ENCODE measurements around the gene TUBB6.

Gene TUBB6

GRCh38 chr18:12361770-12362378 is 53.8 kb downstream of the TUBB6 start:
- TF ChIP-seq GATA2 (IDR thresholded peaks at IDR 0.05; ENCODE audit: low read depth, low read length) (peak; percentile 50), GATA3 (IDR thresholded peaks at IDR 0.05; ENCODE audit: low read depth, low read length) (no peak)

DNA sequence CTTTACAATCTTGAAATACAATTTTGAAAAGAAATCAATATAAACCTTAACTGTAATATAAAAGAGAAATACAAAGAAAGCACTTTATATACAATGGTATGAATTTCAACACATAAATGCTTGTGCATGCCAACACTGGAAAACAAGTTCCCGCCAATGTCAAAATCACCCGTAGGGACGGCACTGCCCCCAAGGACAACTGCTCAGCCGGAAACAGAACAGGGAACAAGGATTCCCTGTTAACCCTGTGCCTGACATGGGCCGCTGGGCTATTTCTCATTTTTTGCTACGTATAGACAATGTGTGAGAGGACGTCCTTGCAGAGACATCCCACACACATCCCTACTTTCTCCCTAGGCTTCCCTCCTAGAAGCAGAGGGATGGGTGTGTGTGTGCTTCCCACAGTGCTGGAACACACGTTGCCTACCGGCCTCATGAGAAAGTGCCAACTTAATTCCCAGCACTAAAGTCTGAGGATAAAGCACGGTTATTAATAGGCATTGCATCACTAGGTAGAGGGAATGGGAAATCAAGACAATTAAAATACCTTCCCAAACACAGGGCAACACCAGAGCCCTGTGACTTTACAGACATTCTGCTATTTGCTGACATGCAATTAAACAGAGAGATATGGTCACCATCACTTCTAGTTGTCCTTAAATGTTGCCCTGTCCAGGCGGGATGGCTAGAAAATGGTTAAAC is 54.6 kb downstream of the TUBB6 start:
- TF ChIP-seq GATA3 (IDR thresholded peaks at IDR 0.05; ENCODE audit: low read depth, low read length) (no peak), GATA2 (IDR thresholded peaks at IDR 0.05; ENCODE audit: low read depth, low read length) (no peak)

DNA sequence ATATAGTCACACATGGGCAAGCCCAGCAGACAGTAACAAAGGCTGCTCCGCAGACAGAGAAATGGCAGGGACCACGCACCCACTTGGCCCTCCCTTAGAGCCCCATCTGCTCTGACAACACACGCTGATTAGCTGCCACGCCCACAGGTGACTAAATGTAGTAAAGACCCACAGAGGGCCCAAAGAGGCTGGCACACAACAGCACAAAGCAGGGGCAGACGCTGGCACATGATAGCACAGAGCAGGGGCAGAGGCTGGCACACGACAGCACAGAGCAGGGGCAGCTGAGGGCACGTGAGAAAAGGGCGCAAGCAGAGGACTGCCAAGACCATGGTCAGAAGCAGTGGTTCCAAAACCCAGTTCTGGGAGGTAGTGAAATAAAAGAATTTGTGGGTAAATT is 58.3 kb downstream of the TUBB6 start:
- no peak for TF ChIP-seq GATA2 (IDR thresholded peaks at IDR 0.05; ENCODE audit: low read depth, low read length)
- TF ChIP-seq GATA3 (IDR thresholded peaks at IDR 0.05; ENCODE audit: low read depth, low read length): no peak

GRCh38 chr18:12366784-12367183 is 58.7 kb downstream of the TUBB6 start:
- TF ChIP-seq GATA2 (IDR thresholded peaks at IDR 0.05; ENCODE audit: low read depth, low read length): no peak
- TF ChIP-seq GATA3 (IDR thresholded peaks at IDR 0.05; ENCODE audit: low read depth, low read length): no peak

GRCh38 chr18:12369211-12369610 is 61.2 kb downstream of the TUBB6 start:
- TF ChIP-seq GATA3 (IDR thresholded peaks at IDR 0.05; ENCODE audit: low read depth, low read length): no peak
- TF ChIP-seq GATA2 (IDR thresholded peaks at IDR 0.05; ENCODE audit: low read depth, low read length): no peak

DNA sequence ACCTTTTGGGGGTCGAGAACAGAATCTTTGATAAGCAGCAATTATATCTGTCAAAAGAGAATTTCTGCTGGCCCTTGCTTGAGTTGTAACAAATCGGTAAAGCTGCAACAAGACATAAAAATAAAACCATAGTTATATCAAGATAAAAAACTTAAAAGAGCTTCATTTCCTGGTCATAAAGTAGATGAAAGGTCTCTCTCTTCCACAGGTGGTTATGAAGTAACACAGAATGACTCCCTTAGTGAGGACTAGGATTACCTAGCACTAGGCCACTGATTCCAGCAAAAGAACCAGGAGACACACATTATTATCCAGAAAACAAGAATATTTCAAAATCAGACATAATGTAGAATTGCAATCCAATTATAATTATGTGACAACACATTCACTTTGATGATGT is 63.5 kb downstream of the TUBB6 start:
- TF ChIP-seq GATA3 (IDR thresholded peaks at IDR 0.05; ENCODE audit: low read depth, low read length) (no peak), GATA2 (IDR thresholded peaks at IDR 0.05; ENCODE audit: low read depth, low read length) (no peak)

- TF ChIP-seq GATA2 (IDR thresholded peaks at IDR 0.05; ENCODE audit: low read depth, low read length) (no peak), GATA3 (IDR thresholded peaks at IDR 0.05; ENCODE audit: low read depth, low read length) (no peak)
These were observed 64.4 kb downstream of the TUBB6 start for GRCh38 chr18:12372406-12372805.

DNA sequence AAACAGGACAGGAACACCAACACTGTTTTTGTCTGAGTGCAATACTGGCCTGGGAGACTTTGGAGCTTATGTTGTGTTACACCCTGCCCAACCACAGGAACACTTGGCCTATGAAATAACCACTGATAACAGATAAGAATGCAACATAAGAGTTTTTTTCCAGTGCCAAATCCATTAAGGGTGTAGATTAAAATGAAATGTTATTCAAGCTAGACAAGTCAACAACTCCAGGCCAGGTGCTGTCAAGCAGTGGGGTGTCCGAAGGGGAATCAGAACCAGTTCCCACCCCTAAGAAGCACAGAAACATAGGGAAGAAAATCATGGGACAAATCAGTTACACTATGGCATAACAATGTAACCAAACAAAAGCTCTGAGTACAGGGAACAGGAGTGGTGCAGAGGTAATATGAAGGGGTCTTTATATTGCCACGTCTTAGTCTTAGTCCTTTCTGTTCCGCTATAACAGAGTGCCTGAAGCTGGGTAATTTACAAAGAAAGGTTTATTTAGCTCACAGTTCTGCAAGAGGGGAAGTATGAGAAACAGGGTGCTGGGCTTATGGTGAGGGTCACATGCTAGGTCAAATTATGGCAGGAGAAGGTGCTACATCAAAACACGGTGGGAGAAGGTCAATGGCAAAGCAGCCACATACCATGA is 65.2 kb downstream of the TUBB6 start:
- TF ChIP-seq GATA2 (IDR thresholded peaks at IDR 0.05; ENCODE audit: low read depth, low read length) (no peak), GATA3 (IDR thresholded peaks at IDR 0.05; ENCODE audit: low read depth, low read length) (no peak)

- TF ChIP-seq GATA3 (IDR thresholded peaks at IDR 0.05; ENCODE audit: low read depth, low read length) (no peak), GATA2 (IDR thresholded peaks at IDR 0.05; ENCODE audit: low read depth, low read length) (no peak)
These were observed 65.7 kb downstream of the TUBB6 start for GRCh38 chr18:12373771-12374116.

GRCh38 chr18:12374401-12374800 is 66.4 kb downstream of the TUBB6 start:
- TF ChIP-seq GATA3 (IDR thresholded peaks at IDR 0.05; ENCODE audit: low read depth, low read length) (no peak), GATA2 (IDR thresholded peaks at IDR 0.05; ENCODE audit: low read depth, low read length) (no peak)

Data from SH-SY5Y (cell line).